ENCODE results near the gene AACS. TPM values are rescaled to one million over a fixed set of nuclear protein-coding genes. Genes with fewer than 3 reads are reported as not detected.

AACS gene
- total and polyA plus RNA-seq, 10 donors, result 5.1 to 18.9 (median 11.4) TPM

- TF ChIP-seq, protein P1, sequence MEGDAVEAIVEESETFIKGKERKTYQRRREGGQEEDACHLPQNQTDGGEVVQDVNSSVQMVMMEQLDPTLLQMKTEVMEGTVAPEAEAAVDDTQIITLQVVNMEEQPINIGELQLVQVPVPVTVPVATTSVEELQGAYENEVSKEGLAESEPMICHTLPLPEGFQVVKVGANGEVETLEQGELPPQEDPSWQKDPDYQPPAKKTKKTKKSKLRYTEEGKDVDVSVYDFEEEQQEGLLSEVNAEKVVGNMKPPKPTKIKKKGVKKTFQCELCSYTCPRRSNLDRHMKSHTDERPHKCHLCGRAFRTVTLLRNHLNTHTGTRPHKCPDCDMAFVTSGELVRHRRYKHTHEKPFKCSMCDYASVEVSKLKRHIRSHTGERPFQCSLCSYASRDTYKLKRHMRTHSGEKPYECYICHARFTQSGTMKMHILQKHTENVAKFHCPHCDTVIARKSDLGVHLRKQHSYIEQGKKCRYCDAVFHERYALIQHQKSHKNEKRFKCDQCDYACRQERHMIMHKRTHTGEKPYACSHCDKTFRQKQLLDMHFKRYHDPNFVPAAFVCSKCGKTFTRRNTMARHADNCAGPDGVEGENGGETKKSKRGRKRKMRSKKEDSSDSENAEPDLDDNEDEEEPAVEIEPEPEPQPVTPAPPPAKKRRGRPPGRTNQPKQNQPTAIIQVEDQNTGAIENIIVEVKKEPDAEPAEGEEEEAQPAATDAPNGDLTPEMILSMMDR (IDR thresholded peaks at IDR 0.05 in 8 of 11, conservative IDR thresholded peaks at IDR 0.05 in 3 of 11), result no peak
- TF ChIP-seq POLR2A (IDR thresholded peaks at IDR 0.05) (no peak), POLR2AphosphoS5 (IDR thresholded peaks at IDR 0.05) (no peak)
- intact Hi-C loops (cut with DNase I; ENCODE audit: low total_unique reads), result no loop called here
- Histone ChIP-seq H3K4me1 (no peaks in the 10 kb centered on the region), H3K4me3 (no peak overlapping the region), H3K27me3 (replicated peaks in 1 of 7) (no peaks in the 10 kb centered on the region), H3K27ac (no peak overlapping the region), H3K9me3 (peaks cover 0 to 8% (median 3%) of the 10 kb centered on the region in 8 donors), H3K36me3 (no peaks in the 10 kb centered on the region)
- no peak for DNase-seq
- 65 to 72% (median 69%) methylated on average over 3 of the region's 3 CpGs for WGBS, 5 donors
Observed at GRCh38 chr12:125159702-125160101, 94.5 kb downstream of the AACS start.

DNA sequence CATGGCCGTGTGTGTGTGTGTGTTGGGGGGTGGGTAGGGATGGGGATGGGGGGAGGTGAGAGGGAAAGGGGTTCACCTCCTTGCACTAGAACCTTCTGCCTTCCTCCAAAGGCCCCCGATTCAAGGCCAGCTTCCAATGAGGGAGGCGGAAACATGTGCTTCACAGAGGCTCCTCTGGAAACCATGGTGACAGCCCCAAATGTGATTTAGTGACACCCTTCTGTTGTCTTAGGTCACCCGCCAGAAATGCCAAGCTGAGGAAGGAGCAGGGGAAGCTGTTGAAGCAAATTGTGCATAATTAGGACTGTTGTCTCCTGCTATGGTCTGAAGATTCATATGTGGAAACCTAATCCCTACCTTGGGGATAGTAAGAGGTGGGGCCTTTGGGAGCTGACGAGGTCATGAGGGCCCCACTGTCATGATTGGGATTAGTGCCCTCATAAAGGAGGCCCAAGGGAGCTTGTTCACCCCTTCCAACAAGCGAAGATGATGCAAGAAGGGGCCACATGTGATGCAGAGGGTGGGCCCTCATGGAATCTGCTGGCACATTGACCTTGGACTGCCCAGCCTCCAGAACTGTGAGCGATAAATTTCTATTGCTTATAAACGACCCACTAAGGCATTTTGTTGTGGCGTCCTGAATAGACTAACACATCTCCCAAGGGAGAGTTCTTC lies 95.2 kb downstream of the AACS start:
- Histone ChIP-seq H3K4me3 (no peak overlapping the region), H3K36me3 (no peaks in the 10 kb centered on the region), H3K9me3 (peaks cover 0 to 8% (median 3%) of the 10 kb centered on the region in 8 donors), H3K27ac (no peak overlapping the region), H3K4me1 (no peaks in the 10 kb centered on the region), H3K27me3 (replicated peaks in 1 of 7) (no peaks in the 10 kb centered on the region)
- intact Hi-C loops (cut with DNase I; ENCODE audit: low total_unique reads), result no loop called here
- no peak for DNase-seq
- 74 to 87% (median 82%) methylated on average over 8 to 9 of the region's 9 CpGs for WGBS, 5 donors
- TF ChIP-seq, protein P1 (IDR thresholded peaks at IDR 0.05 in 8 of 11, conservative IDR thresholded peaks at IDR 0.05 in 3 of 11), result no peak
- TF ChIP-seq POLR2AphosphoS5 (IDR thresholded peaks at IDR 0.05) (no peak), POLR2A (IDR thresholded peaks at IDR 0.05) (no peak)

GRCh38 chr12:125161712-125162022 lies 96.4 kb downstream of the AACS start:
- Histone ChIP-seq H3K27me3 (replicated peaks in 1 of 7) (peaks cover 0 to 2% (median 0%) of the 10 kb centered on the region in 7 donors), H3K4me1 (no peaks in the 10 kb centered on the region), H3K36me3 (no peaks in the 10 kb centered on the region), H3K9me3 (peaks cover 0 to 13% (median 3%) of the 10 kb centered on the region in 8 donors), H3K27ac (no peak overlapping the region), H3K4me3 (no peak overlapping the region)
- WGBS, 5 donors, result 61 to 81% (median 65%) methylated on average over 2 of the region's 2 CpGs
- TF ChIP-seq POLR2A (IDR thresholded peaks at IDR 0.05) (no peak), POLR2AphosphoS5 (IDR thresholded peaks at IDR 0.05) (no peak)
- TF ChIP-seq, protein P1 (IDR thresholded peaks at IDR 0.05 in 8 of 11, conservative IDR thresholded peaks at IDR 0.05 in 3 of 11), result no peak
- intact Hi-C loops (cut with DNase I; ENCODE audit: low total_unique reads), result no loop called here
- DNase-seq, result no peak

DNA sequence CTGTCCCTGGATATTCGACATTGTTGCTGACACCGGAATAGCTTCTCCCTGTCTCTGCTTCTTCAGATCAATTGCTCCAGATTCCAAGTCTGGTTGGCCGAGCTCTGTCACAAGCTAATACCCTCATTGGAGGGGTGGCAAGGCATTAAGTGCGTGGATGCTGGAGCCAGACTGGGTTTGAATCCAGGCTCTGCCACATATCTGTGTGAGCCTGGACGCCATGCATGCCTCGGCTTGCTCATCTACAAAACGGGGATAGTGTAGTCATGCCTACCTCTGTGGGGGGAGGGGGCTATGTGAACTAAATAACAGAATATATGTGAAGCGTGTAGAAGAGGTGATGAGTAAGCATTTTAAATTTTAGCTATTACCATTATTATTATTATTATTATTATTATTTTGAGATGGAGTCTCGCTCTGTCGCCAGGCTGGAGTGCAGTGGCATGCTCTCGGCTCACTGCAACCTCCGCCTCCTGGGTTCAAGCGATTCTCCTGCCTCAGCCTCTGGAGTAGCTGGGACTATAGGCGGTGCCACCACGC lies 97.3 kb downstream of the AACS start:
- no peak for TF ChIP-seq POLR2A (IDR thresholded peaks at IDR 0.05)
- TF ChIP-seq, protein P1 (IDR thresholded peaks at IDR 0.05 in 8 of 11, conservative IDR thresholded peaks at IDR 0.05 in 3 of 11), result no peak
- TF ChIP-seq POLR2AphosphoS5 (IDR thresholded peaks at IDR 0.05), result no peak
- peaks cover 0 to 6% (median 0%) of the 10 kb centered on the region in 8 donors for H3K9me3 ChIP-seq
- H3K4me1 ChIP-seq, result no peaks in the 10 kb centered on the region
- intact Hi-C loops (cut with DNase I; ENCODE audit: low total_unique reads), result no loop called here
- H3K27ac ChIP-seq, result no peak overlapping the region
- peaks cover 0 to 10% (median 0%) of the 10 kb centered on the region in 7 donors for H3K27me3 ChIP-seq (replicated peaks in 1 of 7)
- H3K36me3 ChIP-seq, result no peaks in the 10 kb centered on the region
- H3K4me3 ChIP-seq, result no peak overlapping the region
- DNase-seq, result no peak
- 85 to 93% (median 87%) methylated on average over 15 of the region's 15 CpGs for WGBS, 5 donors

Data from spleen (tissue), 11 donors.